ENCODE measurements around the gene MEGF6. TPM values are rescaled to one million over a fixed set of nuclear protein-coding genes. Genes with fewer than 3 reads are reported as not detected.

Gene MEGF6
- polyA plus RNA-seq, 1 donor (not counting 4 experiments of a cell fraction or from before 2014, with no cell fraction given), result 0.24 TPM

DNA sequence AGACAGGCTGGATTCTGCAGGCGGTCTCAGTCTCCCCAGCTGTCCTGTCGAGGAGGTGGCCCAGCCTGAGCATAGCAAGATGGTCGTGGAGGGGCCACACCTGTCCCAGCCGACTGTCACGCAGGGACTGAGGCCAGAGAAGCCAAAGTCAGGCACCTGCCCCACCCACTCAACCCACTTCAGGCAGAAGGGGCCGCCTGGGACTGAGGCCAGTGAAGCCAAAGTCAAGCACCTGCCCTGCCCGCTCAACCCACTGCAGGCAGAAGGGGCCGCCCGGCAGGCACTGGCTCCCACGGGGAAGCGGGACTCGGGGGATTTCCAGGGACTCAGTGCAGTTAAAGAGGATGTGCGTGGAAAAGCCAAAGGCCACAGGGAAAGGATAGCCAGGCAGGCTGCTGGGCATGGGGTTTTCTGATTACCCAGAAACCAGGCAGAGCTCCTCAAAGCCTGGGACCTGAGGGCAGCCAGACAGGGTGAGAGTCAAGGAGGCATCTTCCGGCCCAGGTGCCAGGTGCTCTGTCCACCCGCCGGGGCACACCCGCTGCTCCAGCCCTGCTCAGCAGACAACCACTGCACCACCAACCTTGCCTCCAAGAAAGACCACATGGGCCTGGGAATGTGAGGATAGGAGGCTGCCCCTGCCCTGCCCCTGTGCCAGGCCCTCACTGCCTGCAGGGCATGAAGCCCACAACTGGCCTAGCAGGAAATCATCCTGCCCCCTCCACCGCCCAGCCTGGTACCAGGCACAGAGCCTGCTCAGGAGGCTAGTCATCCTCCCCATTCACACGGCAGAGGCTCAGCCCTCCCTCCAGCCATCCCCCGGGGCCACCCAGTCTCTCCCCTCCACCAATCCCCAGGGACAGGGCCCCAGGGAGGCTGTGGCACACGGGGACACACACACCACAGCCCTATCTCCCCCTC, 41.0 kb downstream of the MEGF6 start:
- H3K4me1 ChIP-seq (ENCODE audit: control insufficient read depth, extremely low read depth, insufficient read depth, low read length), result no peaks in the 10 kb centered on the region
- no peaks in the 10 kb centered on the region for H3K9me3 ChIP-seq (ENCODE audit: control insufficient read depth, low read depth, low read length)
- H3K9ac ChIP-seq (ENCODE audit: control insufficient read depth, extremely low read depth, insufficient read depth, low read length), result no peak overlapping the region
- H3K27ac ChIP-seq (ENCODE audit: control insufficient read depth, insufficient read depth, low read length), result no peak overlapping the region
- no peak overlapping the region for H2AFZ ChIP-seq (ENCODE audit: control insufficient read depth, low read length)
- H3K4me2 ChIP-seq (ENCODE audit: control insufficient read depth, extremely low read depth, insufficient read depth, low read depth, low read length), result no peak overlapping the region
- H3K9me1 ChIP-seq (ENCODE audit: control insufficient read depth, extremely low read depth, insufficient read depth, low read length), result no peaks in the 10 kb centered on the region
- no peaks in the 10 kb centered on the region for H3K36me3 ChIP-seq (ENCODE audit: control insufficient read depth in 2 of 2, extremely low read depth in 1 of 2, insufficient read depth in 2 of 2, low read length in 2 of 2)
- no peak overlapping the region for H3K4me3 ChIP-seq (ENCODE audit: control insufficient read depth in 2 of 3, extremely low read depth in 1 of 3, insufficient read depth in 2 of 3, low read depth in 1 of 3, low read length in 3 of 3)
- no peaks in the 10 kb centered on the region for H3K27me3 ChIP-seq (ENCODE audit: control insufficient read depth, extremely low read depth, insufficient read depth, low read length)
- DNase-seq (ENCODE audit: low read depth, low spot score) (no peak), FAIRE-seq (no peak)
- H3K79me2 ChIP-seq (ENCODE audit: control insufficient read depth, insufficient read depth, low read length), result no peaks in the 10 kb centered on the region
- dilution Hi-C loops (cut with MboI; ENCODE audit: extremely low pct_ligation_motif_present, low sequenced_read_pairs), result no loop called here
- H4K20me1 ChIP-seq (ENCODE audit: control insufficient read depth, extremely low read depth, insufficient read depth, low read length), result no peaks in the 10 kb centered on the region
- no peak for TF ChIP-seq CTCF (optimal IDR thresholded peaks at IDR 0.05 in 1 of 3, IDR thresholded peaks at IDR 0.05 in 1 of 3, conservative IDR thresholded peaks at IDR 0.05 in 1 of 3; ENCODE audit: extremely low read depth in 1 of 3, insufficient read depth in 2 of 3, low read length in 3 of 3)
- TF ChIP-seq EZH2 (IDR thresholded peaks at IDR 0.05; ENCODE audit: low read length), result no peak

GRCh38 chr1:3569436-3569835, 41.9 kb downstream of the MEGF6 start:
- Histone ChIP-seq H3K27me3 (ENCODE audit: control insufficient read depth, extremely low read depth, insufficient read depth, low read length) (no peaks in the 10 kb centered on the region), H3K4me2 (ENCODE audit: control insufficient read depth, extremely low read depth, insufficient read depth, low read depth, low read length) (no peak overlapping the region), H3K4me1 (ENCODE audit: control insufficient read depth, extremely low read depth, insufficient read depth, low read length) (no peaks in the 10 kb centered on the region), H3K9me1 (ENCODE audit: control insufficient read depth, extremely low read depth, insufficient read depth, low read length) (no peaks in the 10 kb centered on the region), H3K79me2 (ENCODE audit: control insufficient read depth, insufficient read depth, low read length) (no peaks in the 10 kb centered on the region), H2AFZ (ENCODE audit: control insufficient read depth, low read length) (no peak overlapping the region), H3K27ac (ENCODE audit: control insufficient read depth, insufficient read depth, low read length) (no peak overlapping the region), H3K4me3 (ENCODE audit: control insufficient read depth in 2 of 3, extremely low read depth in 1 of 3, insufficient read depth in 2 of 3, low read depth in 1 of 3, low read length in 3 of 3) (no peak overlapping the region), H4K20me1 (ENCODE audit: control insufficient read depth, extremely low read depth, insufficient read depth, low read length) (no peaks in the 10 kb centered on the region), H3K9ac (ENCODE audit: control insufficient read depth, extremely low read depth, insufficient read depth, low read length) (no peak overlapping the region), H3K36me3 (ENCODE audit: control insufficient read depth in 2 of 2, extremely low read depth in 1 of 2, insufficient read depth in 2 of 2, low read length in 2 of 2) (no peaks in the 10 kb centered on the region), H3K9me3 (ENCODE audit: control insufficient read depth, low read depth, low read length) (no peaks in the 10 kb centered on the region)
- DNase-seq (ENCODE audit: low read depth, low spot score), result no peak
- dilution Hi-C loops (cut with MboI; ENCODE audit: extremely low pct_ligation_motif_present, low sequenced_read_pairs), result no loop called here
- no peak for FAIRE-seq
- TF ChIP-seq EZH2 (IDR thresholded peaks at IDR 0.05; ENCODE audit: low read length) (no peak), CTCF (optimal IDR thresholded peaks at IDR 0.05 in 1 of 3, IDR thresholded peaks at IDR 0.05 in 1 of 3, conservative IDR thresholded peaks at IDR 0.05 in 1 of 3; ENCODE audit: extremely low read depth in 1 of 3, insufficient read depth in 2 of 3, low read length in 3 of 3) (no peak)
